ENCODE results near the gene KRT83.

Gene KRT83

DNA sequence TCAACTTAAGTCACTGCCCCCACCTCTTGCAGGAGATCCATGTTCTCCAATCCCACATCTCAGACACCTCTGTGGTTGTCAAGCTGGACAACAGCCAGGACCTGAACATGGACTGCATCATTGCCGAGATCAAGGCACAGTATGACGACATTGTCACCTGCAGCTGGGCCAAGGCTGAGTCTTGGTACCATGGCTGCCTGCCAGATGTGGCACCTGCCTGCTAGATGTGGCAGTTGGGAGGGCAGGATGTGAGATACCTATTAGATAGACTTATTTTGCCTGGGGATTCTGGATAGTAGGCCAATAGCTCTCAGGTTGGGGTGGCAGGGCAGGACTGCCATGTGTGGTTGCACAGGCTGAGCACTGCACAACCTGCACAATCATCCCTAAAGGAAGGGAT, 54.7 kb downstream of the KRT83 start:
- peaks cover 19% of the 10 kb centered on the region for H3K27me3 ChIP-seq (replicated peaks; ENCODE audit: insufficient read depth, low read length)
- H3K9me3 ChIP-seq (replicated peaks; ENCODE audit: insufficient read depth, low read length) = no peaks in the 10 kb centered on the region
- H2AFZ ChIP-seq (ENCODE audit: low read length) = no peak overlapping the region
- H3K4me1 ChIP-seq (ENCODE audit: low read length) = no peaks in the 10 kb centered on the region
- H3K4me2 ChIP-seq (ENCODE audit: low read depth, low read length) = no peak overlapping the region
- DNase-seq = no peak
- H3F3A ChIP-seq (ENCODE audit: insufficient read depth, low read length) = no peaks in the 10 kb centered on the region
- H4K20me1 ChIP-seq (ENCODE audit: insufficient read depth, low read length) = no peaks in the 10 kb centered on the region
- no peak overlapping the region for H3K27ac ChIP-seq (ENCODE audit: low read length)
- H3K79me2 ChIP-seq (ENCODE audit: low read length) = no peaks in the 10 kb centered on the region
- no peaks in the 10 kb centered on the region for H3K36me3 ChIP-seq (replicated peaks; ENCODE audit: insufficient read depth, low read length)
- no peaks in the 10 kb centered on the region for H3K9me2 ChIP-seq (replicated peaks; ENCODE audit: insufficient read depth, low read length)
- no peak overlapping the region for H3K9ac ChIP-seq (ENCODE audit: low read length)
- TF ChIP-seq, protein P1, sequence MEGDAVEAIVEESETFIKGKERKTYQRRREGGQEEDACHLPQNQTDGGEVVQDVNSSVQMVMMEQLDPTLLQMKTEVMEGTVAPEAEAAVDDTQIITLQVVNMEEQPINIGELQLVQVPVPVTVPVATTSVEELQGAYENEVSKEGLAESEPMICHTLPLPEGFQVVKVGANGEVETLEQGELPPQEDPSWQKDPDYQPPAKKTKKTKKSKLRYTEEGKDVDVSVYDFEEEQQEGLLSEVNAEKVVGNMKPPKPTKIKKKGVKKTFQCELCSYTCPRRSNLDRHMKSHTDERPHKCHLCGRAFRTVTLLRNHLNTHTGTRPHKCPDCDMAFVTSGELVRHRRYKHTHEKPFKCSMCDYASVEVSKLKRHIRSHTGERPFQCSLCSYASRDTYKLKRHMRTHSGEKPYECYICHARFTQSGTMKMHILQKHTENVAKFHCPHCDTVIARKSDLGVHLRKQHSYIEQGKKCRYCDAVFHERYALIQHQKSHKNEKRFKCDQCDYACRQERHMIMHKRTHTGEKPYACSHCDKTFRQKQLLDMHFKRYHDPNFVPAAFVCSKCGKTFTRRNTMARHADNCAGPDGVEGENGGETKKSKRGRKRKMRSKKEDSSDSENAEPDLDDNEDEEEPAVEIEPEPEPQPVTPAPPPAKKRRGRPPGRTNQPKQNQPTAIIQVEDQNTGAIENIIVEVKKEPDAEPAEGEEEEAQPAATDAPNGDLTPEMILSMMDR (IDR thresholded peaks at IDR 0.05; ENCODE audit: low read length) = no peak
- TF ChIP-seq EZH2 (optimal IDR thresholded peaks at IDR 0.05; ENCODE audit: low read depth, low read length) (no peak), EZH2phosphoT487 (IDR thresholded peaks at IDR 0.05; ENCODE audit: low read length) (no peak)
- no peak overlapping the region for H3K4me3 ChIP-seq (ENCODE audit: low read length)

DNA sequence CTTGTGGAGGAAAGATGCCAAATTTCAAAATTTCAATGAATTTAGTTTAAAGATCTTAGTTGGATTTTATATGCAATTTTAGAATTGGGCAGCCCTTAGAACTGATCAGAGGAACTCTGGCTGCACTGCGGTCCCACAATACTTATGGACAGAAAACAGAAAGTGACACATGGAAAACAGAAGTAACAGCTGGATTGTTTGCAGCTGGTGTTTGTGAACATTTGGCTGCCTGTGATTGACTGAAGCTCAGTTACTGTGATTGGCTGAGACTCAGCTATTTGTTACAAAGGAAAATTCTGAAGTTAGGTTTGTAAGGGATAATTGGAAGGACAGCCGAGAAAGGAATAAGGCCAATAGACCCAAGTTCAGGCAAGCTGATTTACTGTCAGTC, 56.8 kb downstream of the KRT83 start:
- Histone ChIP-seq H3K27ac (ENCODE audit: low read length) (no peak overlapping the region), H2AFZ (ENCODE audit: low read length) (no peak overlapping the region), H3K4me2 (ENCODE audit: low read depth, low read length) (no peak overlapping the region), H3K4me3 (ENCODE audit: low read length) (no peak overlapping the region), H3K9me3 (replicated peaks; ENCODE audit: insufficient read depth, low read length) (no peaks in the 10 kb centered on the region), H3K27me3 (replicated peaks; ENCODE audit: insufficient read depth, low read length) (peaks cover 23% of the 10 kb centered on the region), H3K36me3 (replicated peaks; ENCODE audit: insufficient read depth, low read length) (no peaks in the 10 kb centered on the region), H3K4me1 (ENCODE audit: low read length) (no peaks in the 10 kb centered on the region), H3F3A (ENCODE audit: insufficient read depth, low read length) (no peaks in the 10 kb centered on the region), H3K9ac (ENCODE audit: low read length) (no peak overlapping the region), H4K20me1 (ENCODE audit: insufficient read depth, low read length) (no peaks in the 10 kb centered on the region), H3K9me2 (replicated peaks; ENCODE audit: insufficient read depth, low read length) (no peaks in the 10 kb centered on the region), H3K79me2 (ENCODE audit: low read length) (no peaks in the 10 kb centered on the region)
- TF ChIP-seq EZH2 (optimal IDR thresholded peaks at IDR 0.05; ENCODE audit: low read depth, low read length) = no peak
- TF ChIP-seq, protein P1 (IDR thresholded peaks at IDR 0.05; ENCODE audit: low read length) = no peak
- no peak for TF ChIP-seq EZH2phosphoT487 (IDR thresholded peaks at IDR 0.05; ENCODE audit: low read length)
- DNase-seq = no peak
